Upper lobe of left lung (tissue), 4 donors: ENCODE measurements around the gene PTCHD4.

Experiments
- EP300 ChIP-seq, 4 donors: sonication (generic); formaldehyde crosslinking; IDR thresholded peaks; one replicate each; pipeline ENCODE4 v1.5.1; 2017; ENCODE audit warnings: antibody characterized with exemption in 4 of 4, control low read depth in 2 of 4
- POLR2A ChIP-seq, 4 donors: fragments of 450-650 bp; IDR thresholded peaks; one replicate each; pipeline ENCODE4 v1.5.1; 2016 to 2017; ENCODE audit warnings: antibody characterized with exemption in 4 of 4, mild to moderate bottlenecking in 2 of 4
- POLR2AphosphoS5 ChIP-seq, 2 donors: sonication (generic); formaldehyde crosslinking; IDR thresholded peaks; one replicate each; pipeline ENCODE4 v1.5.1; 2017; ENCODE audit warnings: antibody characterized with exemption in 2 of 2
- TF ChIP-seq, protein P1 (sequence below), 6 experiments: fragments of 450-650 bp in 4 of 6; fragments of 200-600 bp in 2 of 6; sonication (generic) in 2 of 6; IDR thresholded peaks; one replicate each; pipeline ENCODE4 v1.5.1; 2016 to 2019; ENCODE audit warnings: antibody characterized with exemption in 6 of 6

DNA sequence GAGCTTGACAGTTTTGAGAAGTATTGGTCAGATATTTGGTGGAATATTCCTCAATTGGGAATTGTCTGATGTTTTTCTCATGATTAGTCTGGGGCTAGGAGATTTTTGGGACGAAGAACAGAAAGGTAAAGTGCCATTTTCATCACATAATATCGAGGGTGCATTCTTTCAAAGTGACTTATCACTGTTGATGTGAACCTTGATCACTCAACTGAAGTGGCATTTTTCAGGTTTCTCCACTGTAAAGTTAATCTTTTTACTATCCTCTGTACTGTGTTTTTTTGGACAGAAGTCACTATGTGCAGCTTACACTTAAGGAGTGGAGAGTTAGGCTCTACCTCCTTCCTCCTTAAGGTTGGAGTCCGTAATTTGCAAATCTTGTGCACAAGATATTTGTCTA, 39.2 kb downstream of the PTCHD4 start:
- TF ChIP-seq POLR2AphosphoS5 (IDR thresholded peaks at IDR 0.05) (no peak), EP300 (IDR thresholded peaks at IDR 0.05) (no peak), POLR2A (IDR thresholded peaks at IDR 0.05) (no peak)
- TF ChIP-seq, protein P1, sequence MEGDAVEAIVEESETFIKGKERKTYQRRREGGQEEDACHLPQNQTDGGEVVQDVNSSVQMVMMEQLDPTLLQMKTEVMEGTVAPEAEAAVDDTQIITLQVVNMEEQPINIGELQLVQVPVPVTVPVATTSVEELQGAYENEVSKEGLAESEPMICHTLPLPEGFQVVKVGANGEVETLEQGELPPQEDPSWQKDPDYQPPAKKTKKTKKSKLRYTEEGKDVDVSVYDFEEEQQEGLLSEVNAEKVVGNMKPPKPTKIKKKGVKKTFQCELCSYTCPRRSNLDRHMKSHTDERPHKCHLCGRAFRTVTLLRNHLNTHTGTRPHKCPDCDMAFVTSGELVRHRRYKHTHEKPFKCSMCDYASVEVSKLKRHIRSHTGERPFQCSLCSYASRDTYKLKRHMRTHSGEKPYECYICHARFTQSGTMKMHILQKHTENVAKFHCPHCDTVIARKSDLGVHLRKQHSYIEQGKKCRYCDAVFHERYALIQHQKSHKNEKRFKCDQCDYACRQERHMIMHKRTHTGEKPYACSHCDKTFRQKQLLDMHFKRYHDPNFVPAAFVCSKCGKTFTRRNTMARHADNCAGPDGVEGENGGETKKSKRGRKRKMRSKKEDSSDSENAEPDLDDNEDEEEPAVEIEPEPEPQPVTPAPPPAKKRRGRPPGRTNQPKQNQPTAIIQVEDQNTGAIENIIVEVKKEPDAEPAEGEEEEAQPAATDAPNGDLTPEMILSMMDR (IDR thresholded peaks at IDR 0.05) = no peak
